ENCODE measurements around the gene RCBTB1.

GRCh38 chr13:49533011-49533410 is 52.3 kb downstream of the RCBTB1 start:
- TF ChIP-seq POLR2AphosphoS5 (IDR thresholded peaks at IDR 0.05; ENCODE audit: insufficient read depth, low read depth, low read length) (no peak), CTCF (IDR thresholded peaks at IDR 0.05; ENCODE audit: extremely low read depth in 1 of 2, insufficient read depth in 1 of 2, low read depth in 1 of 2, low read length in 2 of 2) (no peak), POLR2A (IDR thresholded peaks at IDR 0.05; ENCODE audit: low read depth, low read length) (no peak), EZH2 (IDR thresholded peaks at IDR 0.05; ENCODE audit: borderline replicate concordance, low read depth, low read length, severe bottlenecking) (no peak)
